Spleen (tissue), 11 donors: ENCODE data around the gene MTX3. TPM values are rescaled to one million over a fixed set of nuclear protein-coding genes. Genes with fewer than 3 reads are reported as not detected.

Experiments used
- DNase-seq: peaks from one replicate; pipeline ENCODE4 v3.0.0-alpha.2; 2020
- H3K27ac ChIP-seq, 8 donors: fragments of 200-600 bp; sonication (generic) in 7 of 8; 1 replicate in 4 of 8; 2 replicates in 4 of 8; pipeline versions ENCODE4 v1.5.0 to v1.8.0; 2016 to 2021; ENCODE audit warnings: inconsistent platforms in 4 of 8, mild to moderate bottlenecking in 4 of 8, moderate library complexity in 1 of 8
- H3K27me3 ChIP-seq, 7 donors: fragments of 200-600 bp; sonication (generic) in 6 of 7; replicated peaks in 1 of 7; 1 replicate in 4 of 7; 2 replicates in 3 of 7; pipeline versions ENCODE4 v1.5.0 to v1.8.0; 2016 to 2021; ENCODE audit warnings: inconsistent platforms in 3 of 7, mild to moderate bottlenecking in 1 of 7
- H3K36me3 ChIP-seq, 6 donors: fragments of 200-600 bp; sonication (generic) in 5 of 6; 1 replicate in 4 of 6; 2 replicates in 2 of 6; pipeline versions ENCODE4 v1.5.0 to v1.8.0; 2016 to 2021; ENCODE audit warnings: inconsistent platforms in 2 of 6
- H3K4me1 ChIP-seq, 6 donors: fragments of 200-600 bp; sonication (generic) in 5 of 6; 1 replicate in 3 of 6; 2 replicates in 3 of 6; pipeline versions ENCODE4 v1.5.0 to v1.8.0; 2016 to 2021; ENCODE audit warnings: inconsistent platforms in 3 of 6
- H3K4me3 ChIP-seq, 8 donors: fragments of 200-600 bp; sonication (generic) in 7 of 8; 1 replicate in 4 of 8; 2 replicates in 4 of 8; pipeline versions ENCODE4 v1.5.0 to v1.8.0; 2016 to 2021; ENCODE audit warnings: inconsistent platforms in 4 of 8, mild to moderate bottlenecking in 4 of 8, moderate library complexity in 2 of 8
- H3K9me3 ChIP-seq, 8 donors: fragments of 200-600 bp; sonication (generic) in 7 of 8; 1 replicate in 4 of 8; 2 replicates in 4 of 8; pipeline versions ENCODE4 v1.5.0 to v1.8.0; 2016 to 2021; ENCODE audit warnings: inconsistent platforms in 4 of 8
- POLR2A ChIP-seq, 3 donors: fragments of 450-650 bp; IDR thresholded peaks; one replicate each; pipeline ENCODE4 v1.5.1; 2017; ENCODE audit warnings: antibody characterized with exemption in 3 of 3, mild to moderate bottlenecking in 1 of 3
- POLR2AphosphoS5 ChIP-seq, 3 donors: sonication (generic); formaldehyde crosslinking; IDR thresholded peaks; one replicate each; pipeline ENCODE4 v1.5.1; 2017; ENCODE audit warnings: antibody characterized with exemption in 3 of 3
- WGBS, 5 donors: extraction: QIAGEN DNeasy Blood & Tissue Kit in 3 of 5; methylation state at CpG; one replicate each; pipeline versions ENCODE4 v1.1.5 to v1.1.7; 2013 to 2018; 5-methylcytosine and 5-hydroxymethylcytosine counted together
- intact Hi-C: fragments of 100-400 bp; cut with DNase I; formaldehyde crosslinking; loops from one replicate; pipeline ENCODE4 v1.15.0; 2023; ENCODE audit warnings: low total_unique reads
- polyA plus RNA-seq, 3 donors: library from polyadenylated mRNA; stranded (reverse); fragments of 200-250 nt; gene quantifications; one replicate each; pipeline ENCODE4 v1.2.1, GENCODE V29; 2013
- total RNA-seq, 7 donors: library from RNA; depleted of rRNA in 3 of 7; stranded (reverse); fragments of >200 nt in 3 of 7; fragmentation: NEBNext Ultra II Directional in 4 of 7; extraction: Animal tissue kit (Norgen Biotek cat#: 25700) in 4 of 7; gene quantifications; one replicate each; pipeline versions ENCODE4 v1.1.0 to v1.2.1, GENCODE V29; 2016 to 2021
- TF ChIP-seq, protein P1 (sequence below), 11 experiments: fragments of 200-600 bp in 7 of 11; fragments of 450-650 bp in 4 of 11; sonication (generic) in 4 of 11; IDR thresholded peaks in 8 of 11; conservative IDR thresholded peaks in 3 of 11; 1 replicate in 7 of 11; 2 replicates in 4 of 11; pipeline versions ENCODE4 v1.4.0 to v1.8.0; 2016 to 2021; ENCODE audit warnings: antibody characterized with exemption in 11 of 11, inconsistent platforms in 4 of 11, mild to moderate bottlenecking in 1 of 11
- donor health status: healthy with polysubstance abuse.
- donor health status: DM: no; HTN: no; CAD: no; lungs with moderate emphysema.
- donor health status: DM: no; HTN: no; CAD: no.
- donor health status: Bipolar disorder and iron deficiency.
- donor health status: healthy.
- donor health status: DM: no; HTN: no; CAD: no.
- donor health status: DM: yes; HTN: yes; CAD: no.

Gene MTX3
- total and polyA plus RNA-seq, 10 donors, result 6.0 to 19.8 (median 15.8) TPM

DNA sequence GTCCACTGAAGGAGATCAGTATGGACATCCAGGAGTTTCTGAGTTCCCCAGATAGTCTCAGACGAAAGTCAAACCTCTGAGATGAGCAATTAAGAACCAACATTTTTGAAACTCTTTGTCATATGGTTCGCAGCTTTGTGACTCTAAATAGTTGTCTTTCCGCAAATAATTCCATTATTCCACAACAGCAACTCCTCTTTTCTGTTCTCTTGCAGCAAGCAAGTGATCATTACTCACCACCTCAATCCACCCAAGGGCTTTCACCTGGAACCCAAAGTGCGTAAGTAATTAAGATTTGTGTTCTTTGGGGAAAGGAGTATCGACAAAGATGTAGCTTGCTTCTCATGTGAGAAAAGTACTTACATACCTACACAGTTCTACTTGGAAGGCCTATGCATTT lies 15.6 kb downstream of the MTX3 start:
- TF ChIP-seq POLR2A (IDR thresholded peaks at IDR 0.05), result no peak
- no peak for TF ChIP-seq POLR2AphosphoS5 (IDR thresholded peaks at IDR 0.05)
- TF ChIP-seq, protein P1, sequence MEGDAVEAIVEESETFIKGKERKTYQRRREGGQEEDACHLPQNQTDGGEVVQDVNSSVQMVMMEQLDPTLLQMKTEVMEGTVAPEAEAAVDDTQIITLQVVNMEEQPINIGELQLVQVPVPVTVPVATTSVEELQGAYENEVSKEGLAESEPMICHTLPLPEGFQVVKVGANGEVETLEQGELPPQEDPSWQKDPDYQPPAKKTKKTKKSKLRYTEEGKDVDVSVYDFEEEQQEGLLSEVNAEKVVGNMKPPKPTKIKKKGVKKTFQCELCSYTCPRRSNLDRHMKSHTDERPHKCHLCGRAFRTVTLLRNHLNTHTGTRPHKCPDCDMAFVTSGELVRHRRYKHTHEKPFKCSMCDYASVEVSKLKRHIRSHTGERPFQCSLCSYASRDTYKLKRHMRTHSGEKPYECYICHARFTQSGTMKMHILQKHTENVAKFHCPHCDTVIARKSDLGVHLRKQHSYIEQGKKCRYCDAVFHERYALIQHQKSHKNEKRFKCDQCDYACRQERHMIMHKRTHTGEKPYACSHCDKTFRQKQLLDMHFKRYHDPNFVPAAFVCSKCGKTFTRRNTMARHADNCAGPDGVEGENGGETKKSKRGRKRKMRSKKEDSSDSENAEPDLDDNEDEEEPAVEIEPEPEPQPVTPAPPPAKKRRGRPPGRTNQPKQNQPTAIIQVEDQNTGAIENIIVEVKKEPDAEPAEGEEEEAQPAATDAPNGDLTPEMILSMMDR (IDR thresholded peaks at IDR 0.05 in 8 of 11, conservative IDR thresholded peaks at IDR 0.05 in 3 of 11), result no peak
- peaks cover 0 to 60% (median 25%) of the 10 kb centered on the region in 6 donors for H3K36me3 ChIP-seq
- no peak overlapping the region for H3K27ac ChIP-seq
- no peak overlapping the region for H3K4me3 ChIP-seq
- intact Hi-C loops, result no loop called here
- no peaks in the 10 kb centered on the region for H3K27me3 ChIP-seq
- DNase-seq, result no peak
- WGBS, 5 donors, result 92 to 98% (median 98%) methylated on average over 5 of the region's 5 CpGs
- no peaks in the 10 kb centered on the region for H3K9me3 ChIP-seq
- H3K4me1 ChIP-seq, result no peaks in the 10 kb centered on the region

DNA sequence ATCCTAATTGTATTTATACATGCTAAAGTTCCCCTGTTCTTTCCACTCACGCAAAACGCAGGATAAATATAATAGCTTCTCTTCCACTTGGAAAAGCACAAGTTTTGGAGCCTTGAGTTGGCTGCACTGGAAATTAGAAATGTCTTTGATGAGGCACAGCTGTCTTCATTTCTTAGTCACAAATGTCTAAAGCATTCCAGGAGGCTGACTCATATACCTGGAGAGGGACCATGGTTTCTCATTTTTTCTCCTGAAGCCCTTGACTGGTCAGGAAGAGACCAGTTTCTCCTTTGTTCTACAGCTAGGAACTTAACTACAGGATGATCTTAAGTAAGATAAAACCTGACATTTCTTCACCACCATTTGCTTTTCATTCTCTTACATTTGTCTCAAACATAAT lies 16.2 kb downstream of the MTX3 start:
- H3K4me3 ChIP-seq, result no peak overlapping the region
- intact Hi-C loops, result no loop called here

DNA sequence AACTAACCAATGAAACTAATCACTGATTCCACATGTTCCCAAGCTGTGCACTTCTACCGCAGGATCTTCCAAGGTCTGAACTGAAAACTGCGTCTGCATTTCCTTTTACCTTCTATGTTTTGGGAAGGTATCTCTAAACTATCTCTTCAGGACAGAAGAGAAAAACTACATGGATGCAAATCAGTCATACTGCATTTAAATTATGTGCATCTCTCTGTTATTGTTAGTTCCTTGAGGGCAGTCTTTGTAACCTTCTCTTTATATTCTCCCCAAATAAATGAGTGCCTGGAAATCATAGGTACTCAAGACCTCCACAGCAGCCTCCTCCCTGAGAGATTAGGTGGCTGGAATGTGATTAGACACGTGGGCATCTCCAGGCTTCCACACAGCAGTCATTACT lies 17.1 kb downstream of the MTX3 start:
- H3K9me3 ChIP-seq, result no peaks in the 10 kb centered on the region
- no peak for DNase-seq
- H3K27me3 ChIP-seq, result no peaks in the 10 kb centered on the region
- peaks cover 0 to 45% (median 22%) of the 10 kb centered on the region in 6 donors for H3K36me3 ChIP-seq
- TF ChIP-seq POLR2AphosphoS5 (IDR thresholded peaks at IDR 0.05) (no peak), POLR2A (IDR thresholded peaks at IDR 0.05) (no peak)
- TF ChIP-seq, protein P1 (IDR thresholded peaks at IDR 0.05 in 8 of 11, conservative IDR thresholded peaks at IDR 0.05 in 3 of 11), result no peak
- no peak overlapping the region for H3K27ac ChIP-seq
- H3K4me1 ChIP-seq, result no peaks in the 10 kb centered on the region
- intact Hi-C loops, result no loop called here
- no peak overlapping the region for H3K4me3 ChIP-seq
- 85 to 91% (median 86%) methylated on average over 3 of the region's 3 CpGs for WGBS, 5 donors

More for the DNA sequence above, 16.2 kb downstream of the MTX3 start:
- no peak overlapping the region for H3K27ac ChIP-seq
- H3K36me3 ChIP-seq, result peaks cover 0 to 54% (median 23%) of the 10 kb centered on the region in 6 donors
- no peaks in the 10 kb centered on the region for H3K27me3 ChIP-seq
- no peak for TF ChIP-seq POLR2AphosphoS5 (IDR thresholded peaks at IDR 0.05)
- TF ChIP-seq, protein P1 (IDR thresholded peaks at IDR 0.05 in 8 of 11, conservative IDR thresholded peaks at IDR 0.05 in 3 of 11), result no peak
- no peak for TF ChIP-seq POLR2A (IDR thresholded peaks at IDR 0.05)
- no peak for DNase-seq
- H3K9me3 ChIP-seq, result no peaks in the 10 kb centered on the region
- H3K4me1 ChIP-seq, result no peaks in the 10 kb centered on the region
- WGBS, 5 donors, result 84 to 91% (median 89%) methylated on average over 2 of the region's 2 CpGs

DNA sequence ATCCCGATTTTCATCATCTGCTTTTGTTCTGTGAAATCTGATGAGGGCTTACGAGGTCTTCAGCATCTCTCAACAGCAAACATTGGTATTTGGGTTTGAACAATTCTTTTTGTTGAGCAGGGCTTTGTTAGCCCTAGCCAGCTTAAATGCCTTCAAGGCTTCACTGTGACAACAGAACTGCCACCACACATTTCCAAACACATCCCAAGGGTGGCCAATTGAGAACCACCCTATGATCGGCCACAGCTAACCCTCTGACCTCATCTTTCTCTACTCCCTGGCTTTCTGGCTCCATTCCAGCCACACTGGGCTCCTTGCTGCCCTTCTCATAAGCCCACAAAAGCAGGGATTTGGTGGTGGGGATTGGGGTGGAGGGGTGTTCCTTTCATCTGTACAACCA lies 17.6 kb downstream of the MTX3 start:
- no peaks in the 10 kb centered on the region for H3K9me3 ChIP-seq
- DNase-seq, result no peak
- peaks cover 0 to 41% (median 20%) of the 10 kb centered on the region in 6 donors for H3K36me3 ChIP-seq
- no peak overlapping the region for H3K4me3 ChIP-seq
- H3K27me3 ChIP-seq, result no peaks in the 10 kb centered on the region
- intact Hi-C loops, result no loop called here
- 80 to 88% (median 84%) methylated on average over 3 of the region's 3 CpGs for WGBS, 5 donors
- H3K27ac ChIP-seq, result no peak overlapping the region
- no peaks in the 10 kb centered on the region for H3K4me1 ChIP-seq
- TF ChIP-seq POLR2AphosphoS5 (IDR thresholded peaks at IDR 0.05) (no peak), POLR2A (IDR thresholded peaks at IDR 0.05) (no peak)
- TF ChIP-seq, protein P1 (IDR thresholded peaks at IDR 0.05 in 8 of 11, conservative IDR thresholded peaks at IDR 0.05 in 3 of 11), result no peak
